ENCODE measurements around the gene SCG3.

SCG3 gene

GRCh38 chr15:51727141-51727897 lies 46.0 kb downstream of the SCG3 start:
- DNase-seq (ENCODE audit: low read depth in 3 of 3) = no peak

- DNase-seq (ENCODE audit: low read depth in 3 of 3) = no peak
Measured at GRCh38 chr15:51731549-51732267, 50.4 kb downstream of the SCG3 start.

- DNase-seq (ENCODE audit: low read depth in 3 of 3) = no peak
Measured at GRCh38 chr15:51732646-51733045, 51.3 kb downstream of the SCG3 start.

GRCh38 chr15:51735228-51736010 lies 54.1 kb downstream of the SCG3 start:
- no peak for DNase-seq (ENCODE audit: low read depth in 3 of 3)

GRCh38 chr15:51736069-51736468 lies 54.8 kb downstream of the SCG3 start:
- DNase-seq (ENCODE audit: low read depth in 3 of 3) = no peak

GRCh38 chr15:51736751-51737521 lies 55.6 kb downstream of the SCG3 start:
- DNase-seq (ENCODE audit: low read depth in 3 of 3) = peak; percentile 26 to 43 (median 34)

GRCh38 chr15:51737522-51738305 lies 56.4 kb downstream of the SCG3 start, which contains the start of gene LYSMD2:
TSS of gene LYSMD2 (minus strand) at chr15:51737655. CDS start at chr15:51737622, 33 bp downstream.
- DNase-seq (ENCODE audit: low read depth in 3 of 3) = peak; percentile 59 to 66 (median 65)

- no peak for DNase-seq (ENCODE audit: low read depth in 3 of 3)
Measured at GRCh38 chr15:51738553-51738952, 57.2 kb downstream of the SCG3 start.

- DNase-seq (ENCODE audit: low read depth in 3 of 3) = no peak
Measured at GRCh38 chr15:51739061-51739712, 57.9 kb downstream of the SCG3 start.

- no peak for DNase-seq (ENCODE audit: low read depth in 3 of 3)
Measured at GRCh38 chr15:51749307-51749706, 68.0 kb downstream of the SCG3 start.

- no peak for DNase-seq (ENCODE audit: low read depth in 3 of 3)
Measured at GRCh38 chr15:51750186-51750585, 68.9 kb downstream of the SCG3 start.

- peak in 2 of 3 experiments; percentile 11 to 51 for DNase-seq (ENCODE audit: low read depth in 3 of 3)
Measured at GRCh38 chr15:51750792-51751696, 69.7 kb downstream of the SCG3 start, which contains the start of gene TMOD2. TSS of gene TMOD2 (plus strand) at chr15:51751597. CDS start at chr15:51766442, 14,845 bp downstream.

- no peak for DNase-seq (ENCODE audit: low read depth in 3 of 3)
Measured at GRCh38 chr15:51751697-51752683, 70.7 kb downstream of the SCG3 start.

- no peak for DNase-seq (ENCODE audit: low read depth in 3 of 3)
Measured at GRCh38 chr15:51752888-51753287, 71.6 kb downstream of the SCG3 start.

GRCh38 chr15:51754267-51754666 lies 73.0 kb downstream of the SCG3 start:
- DNase-seq (ENCODE audit: low read depth in 3 of 3) = no peak

GRCh38 chr15:51755790-51756189 lies 74.5 kb downstream of the SCG3 start:
- DNase-seq (ENCODE audit: low read depth in 3 of 3) = no peak

- DNase-seq (ENCODE audit: low read depth in 3 of 3) = no peak
Measured at GRCh38 chr15:51756482-51756881, 75.2 kb downstream of the SCG3 start.

- no peak for DNase-seq (ENCODE audit: low read depth in 3 of 3)
Measured at GRCh38 chr15:51757450-51757849, 76.1 kb downstream of the SCG3 start.
